ENCODE measurements around the gene CBY3.
A peak's percentile ranks its signal among the peaks of the same experiment; 100 is the strongest.
"Not testable (repeated sequence)": the region's sequence is repeated elsewhere in the genome, so short reads cannot be mapped to it uniquely, and the experiment has no call there.

CBY3 gene

DNA sequence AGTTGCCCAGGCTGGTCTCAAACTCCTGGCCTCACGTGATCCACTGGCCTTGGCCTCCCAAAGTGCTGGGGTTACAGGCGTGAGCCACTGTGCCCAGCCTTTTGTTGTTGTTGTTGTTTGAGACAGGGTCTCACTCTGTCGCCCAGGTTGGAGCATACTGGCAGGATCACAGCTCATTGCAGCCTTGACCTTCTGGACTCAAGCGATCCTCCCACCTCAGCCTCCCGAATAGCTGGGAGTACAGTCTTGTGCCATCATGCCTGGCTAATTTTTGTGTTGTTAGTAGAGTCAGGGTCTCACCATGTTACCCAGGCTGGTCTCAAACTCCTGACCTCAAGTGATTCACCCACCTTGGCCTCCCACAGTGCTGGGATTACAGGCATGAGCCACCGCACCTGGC is 19.2 kb downstream of the CBY3 start:
- not testable (repeated sequence) for DNase-seq

DNA sequence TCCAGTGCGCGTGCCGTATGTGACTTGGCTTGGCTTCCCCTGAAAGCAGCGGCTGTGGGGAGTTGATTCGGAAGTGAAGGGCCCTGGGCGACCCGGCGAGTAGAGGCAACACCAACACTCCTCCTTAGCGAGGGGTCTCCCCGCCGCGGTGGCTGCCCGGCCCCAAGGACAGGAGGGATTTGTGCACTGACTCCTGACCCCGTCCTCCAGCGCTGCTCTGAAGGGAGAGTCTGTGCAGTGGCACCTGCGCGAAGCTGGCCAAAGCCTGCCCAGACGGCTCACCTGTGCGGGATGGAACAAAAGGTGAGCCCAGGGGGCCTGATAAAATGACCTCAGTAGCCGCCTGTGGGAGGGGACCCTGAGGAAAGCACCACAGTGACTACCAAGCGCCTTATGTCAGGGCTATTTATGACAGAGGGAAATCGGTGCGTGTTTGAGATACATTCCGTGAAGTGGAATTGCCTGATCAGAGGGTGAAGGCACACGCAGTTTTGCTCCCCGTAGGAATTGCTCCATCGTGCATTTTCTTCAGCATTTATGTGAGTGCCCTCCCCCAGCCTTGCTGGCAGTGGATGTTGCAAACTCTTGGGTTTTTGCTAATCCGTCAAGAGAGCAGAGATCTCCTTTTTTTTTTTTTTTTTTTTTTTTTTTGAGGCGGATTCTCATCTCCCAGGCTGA is 22.5 kb downstream of the CBY3 start:
- peak; percentile 64 for DNase-seq

DNA sequence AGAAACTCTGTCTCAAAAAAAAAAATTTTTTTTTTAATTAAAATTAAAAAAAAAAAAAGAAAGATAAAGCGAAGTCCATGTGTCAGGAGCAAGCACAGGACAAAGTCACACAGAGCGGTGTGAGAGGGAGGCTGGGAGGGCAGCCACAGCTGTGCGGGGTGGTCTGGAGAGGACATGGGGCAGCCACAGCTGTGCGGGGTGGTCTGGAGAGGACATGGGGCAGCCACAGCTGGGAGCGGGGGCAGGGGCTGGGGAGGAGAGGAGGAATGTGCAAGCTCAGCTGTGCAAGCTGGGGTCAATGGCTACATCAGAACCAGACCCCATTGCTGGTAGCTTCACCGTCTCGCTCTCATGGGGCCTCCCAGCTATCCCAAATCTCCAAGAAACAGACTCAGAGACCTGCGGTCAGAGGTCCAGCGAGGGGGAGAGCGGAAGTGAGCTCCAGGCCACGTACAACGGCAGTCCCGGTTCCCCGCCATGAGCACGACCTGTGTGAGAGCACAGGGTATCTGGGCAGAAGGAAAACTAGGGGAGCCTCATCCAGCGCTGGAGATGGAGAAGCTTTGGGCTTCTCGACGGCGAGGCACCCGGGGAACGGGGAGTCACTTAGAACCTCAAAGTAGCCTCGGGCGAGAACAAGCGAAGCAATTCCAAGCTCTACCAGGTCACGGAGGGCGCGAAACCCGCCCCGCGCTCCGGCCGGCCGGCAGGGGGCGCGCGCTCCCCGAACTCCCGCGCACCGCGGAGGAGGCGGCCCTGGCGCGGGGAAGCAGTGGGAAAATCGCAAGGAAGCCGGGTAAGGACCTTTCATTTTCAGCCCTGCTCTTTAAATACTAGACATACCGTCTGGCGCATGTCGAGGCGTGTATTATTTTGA is 23.3 kb downstream of the CBY3 start:
- not testable (repeated sequence) for DNase-seq

DNA sequence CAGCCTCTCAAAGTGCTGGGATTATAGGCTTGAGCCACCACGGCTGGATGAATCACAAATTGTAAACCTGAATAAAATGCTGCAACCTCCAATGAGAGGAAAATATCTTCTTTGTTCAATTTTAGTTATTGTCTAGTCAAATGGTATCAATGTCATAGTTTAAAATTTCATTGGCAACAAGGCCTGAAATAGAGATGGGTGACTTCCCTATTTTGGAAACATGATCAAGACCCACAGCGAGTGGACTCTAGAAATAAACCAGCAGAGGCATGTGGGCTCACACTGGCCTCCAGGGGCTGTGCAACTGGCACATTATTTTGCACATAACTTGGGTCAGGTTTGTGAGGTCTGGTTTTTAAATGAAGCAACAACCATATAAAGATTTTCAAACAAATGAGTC is 27.7 kb downstream of the CBY3 start:
- DNase-seq = not testable (repeated sequence)

DNA sequence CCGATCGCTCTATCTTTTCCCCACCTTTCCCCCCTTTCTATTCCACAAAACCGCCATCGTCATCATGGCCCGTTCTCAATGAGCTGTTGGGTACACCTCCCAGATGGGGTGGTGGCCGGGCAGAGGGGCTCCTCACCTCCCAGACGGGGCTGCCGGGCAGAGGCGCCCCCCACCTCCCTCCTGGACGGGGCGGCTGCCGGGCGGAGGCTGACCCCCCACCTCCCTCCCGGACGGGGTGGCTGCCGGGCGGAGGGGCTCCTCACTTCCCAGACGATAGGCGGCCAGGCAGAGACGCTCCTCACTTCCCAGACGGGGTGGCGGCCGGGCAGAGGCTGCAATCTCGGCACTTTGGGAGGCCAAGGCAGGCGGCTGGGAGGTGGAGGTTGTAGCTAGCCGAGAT is 30.6 kb downstream of the CBY3 start:
- DNase-seq = not testable (repeated sequence)

DNA sequence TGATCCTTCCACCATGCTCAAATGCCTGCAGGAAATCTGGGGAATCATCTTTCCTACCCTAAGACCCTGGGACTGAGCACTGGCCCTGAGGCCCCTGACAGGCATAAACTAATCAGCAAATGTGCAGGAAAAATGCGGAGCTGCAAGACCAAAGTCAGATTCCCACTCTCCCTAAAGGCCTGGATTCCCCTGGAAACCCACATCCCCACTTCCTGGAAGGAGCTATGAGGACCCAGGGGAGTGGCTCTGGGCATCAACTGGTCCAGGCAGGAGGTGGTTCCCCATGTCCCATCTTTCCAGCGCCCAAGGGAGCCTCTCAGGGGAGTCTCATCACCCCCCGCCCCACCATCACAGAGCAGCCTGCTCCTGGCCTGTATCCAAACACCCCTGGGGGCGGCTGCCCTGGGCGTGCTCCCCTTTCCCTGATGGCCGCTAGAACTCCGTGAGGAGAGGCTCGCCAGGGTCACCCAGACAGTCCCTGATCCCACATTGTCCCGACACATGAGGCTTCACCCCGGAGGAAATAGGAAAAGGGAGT is 31.6 kb downstream of the CBY3 start:
- DNase-seq = not testable (repeated sequence)

DNA sequence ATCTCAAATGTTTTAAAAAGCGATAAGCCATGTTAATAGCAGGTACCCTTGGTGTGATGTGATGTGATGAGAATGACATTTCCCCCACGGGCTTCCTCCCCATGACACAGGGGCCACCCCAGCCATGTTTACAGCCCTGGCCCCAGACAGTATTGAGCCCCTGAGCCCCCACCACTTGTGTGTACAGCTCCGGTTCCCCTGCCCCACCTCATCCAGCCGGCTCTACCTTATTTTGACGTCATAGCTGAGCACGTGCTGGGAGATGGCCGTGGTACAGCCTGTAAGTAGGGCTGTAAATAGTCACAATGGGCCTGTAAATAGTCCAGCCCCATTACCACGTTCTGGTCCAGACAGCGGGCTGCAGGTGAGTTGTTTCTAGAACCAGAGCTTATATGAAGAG is 32.4 kb downstream of the CBY3 start:
- no peak for DNase-seq

DNA sequence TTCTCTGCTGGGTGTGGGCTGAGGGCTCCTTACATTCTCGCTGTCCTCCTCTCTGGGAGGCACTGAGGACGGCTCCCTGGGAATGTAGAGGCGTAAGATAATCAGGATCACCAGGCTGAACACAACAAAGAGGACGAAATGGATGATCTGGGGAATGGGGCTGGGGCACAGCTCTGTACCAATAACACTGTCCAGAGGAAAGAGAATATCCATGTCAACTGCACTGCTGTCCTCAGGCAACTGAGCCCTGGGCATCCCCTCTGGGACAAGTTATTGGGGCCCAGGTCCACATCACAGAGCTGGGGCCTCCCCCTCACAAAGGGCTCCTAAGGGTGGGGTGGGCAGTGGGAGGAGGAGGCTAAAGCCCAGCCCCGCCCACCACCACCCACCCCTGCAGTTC is 36.1 kb downstream of the CBY3 start:
- not testable (repeated sequence) for DNase-seq

DNA sequence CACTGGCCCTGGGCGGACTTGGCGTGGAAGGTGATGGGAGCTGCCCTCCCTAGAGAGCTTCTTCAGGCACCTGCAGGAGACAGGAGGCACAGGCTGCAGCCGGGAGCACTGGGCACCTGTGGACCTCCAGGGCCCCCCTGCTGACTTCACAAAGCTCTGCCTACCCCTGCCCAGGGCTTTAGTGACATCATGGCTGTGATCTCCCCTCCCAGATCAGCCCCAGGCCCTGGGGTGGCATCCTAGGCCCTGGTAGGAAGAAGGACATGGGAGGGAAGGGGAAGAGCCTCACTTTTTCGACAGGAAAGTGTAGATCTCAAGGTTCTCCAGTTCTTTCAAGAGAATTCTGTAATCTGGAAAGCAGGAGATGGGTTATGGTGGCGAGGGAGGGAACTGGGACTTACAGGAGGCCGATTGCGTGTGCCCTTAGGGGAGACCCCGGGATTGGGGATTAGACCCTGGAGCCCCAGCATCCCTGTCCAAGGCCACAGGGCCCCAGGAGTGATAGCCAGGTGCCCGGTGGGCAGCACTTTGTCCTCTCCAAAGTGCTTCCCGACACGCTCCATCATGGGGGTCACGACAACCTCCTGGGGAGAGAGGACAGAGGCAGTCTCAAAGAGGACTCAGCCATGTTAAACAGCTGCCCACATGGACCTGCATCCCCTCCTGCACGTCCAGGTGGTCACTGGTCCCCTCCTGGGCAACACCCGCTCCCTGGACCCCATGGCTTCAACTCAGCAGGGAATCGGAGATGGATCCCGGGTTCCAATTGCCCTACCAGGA is 37.5 kb downstream of the CBY3 start:
- not testable (repeated sequence) for DNase-seq

DNA sequence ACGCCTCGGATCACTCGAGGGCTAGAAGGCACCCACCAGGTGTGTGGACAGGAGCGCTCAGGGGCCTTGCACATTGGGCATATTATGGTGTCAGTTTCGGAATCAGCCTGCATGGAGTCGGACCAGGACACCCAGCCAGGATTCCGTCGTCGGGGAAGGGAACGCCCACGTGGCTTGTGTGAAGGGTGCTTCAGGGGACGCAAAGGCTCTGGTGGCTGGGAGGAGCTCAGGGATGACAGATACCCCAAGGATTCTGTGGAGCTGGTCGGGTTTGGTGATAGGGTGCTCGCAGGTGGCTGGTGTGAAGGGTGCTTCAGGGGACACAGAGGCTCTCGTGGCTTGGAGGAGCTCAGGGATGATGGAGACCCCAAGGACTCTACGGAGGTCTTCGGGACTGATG is 38.2 kb downstream of the CBY3 start:
- not testable (repeated sequence) for DNase-seq

DNA sequence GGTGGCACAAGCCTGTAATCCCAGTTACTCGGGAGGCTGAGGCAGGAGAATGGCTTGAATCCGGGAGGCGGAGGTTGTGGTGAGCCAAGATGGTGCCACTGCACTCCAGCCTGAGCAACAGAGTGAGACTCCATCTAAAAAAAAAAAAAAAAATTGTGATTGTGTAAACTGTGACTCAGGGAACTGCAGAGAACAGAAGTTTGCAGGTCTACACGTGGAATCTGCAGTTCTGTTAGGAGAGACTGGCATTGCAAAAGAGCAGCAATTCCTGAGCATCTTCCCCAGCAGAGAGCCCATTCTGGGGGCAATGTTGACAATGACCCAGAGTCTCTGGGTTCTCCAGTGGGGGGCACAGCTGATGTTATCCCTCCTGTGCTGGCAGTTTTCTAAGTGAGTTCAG is 39.1 kb downstream of the CBY3 start:
- DNase-seq = not testable (repeated sequence)

DNA sequence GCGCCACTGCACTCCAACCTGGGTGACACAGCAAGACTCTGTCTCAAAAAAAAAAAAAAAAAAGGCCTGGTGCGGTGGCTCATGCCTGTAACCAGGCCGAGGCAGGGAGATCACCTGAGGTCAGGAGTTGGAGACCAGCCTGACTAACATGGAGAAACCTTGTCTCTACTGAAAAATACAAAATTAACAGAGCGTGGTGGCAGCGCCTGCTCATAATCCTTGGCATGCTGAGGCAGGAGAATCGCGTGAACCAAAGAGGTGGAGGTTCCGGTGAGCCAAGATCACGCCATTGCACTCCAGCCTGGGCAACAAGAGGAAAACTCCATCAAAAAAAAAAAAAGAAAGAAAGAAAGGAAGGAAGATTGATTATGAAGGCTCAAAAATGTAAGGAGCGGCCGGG is 41.5 kb downstream of the CBY3 start:
- not testable (repeated sequence) for DNase-seq

DNA sequence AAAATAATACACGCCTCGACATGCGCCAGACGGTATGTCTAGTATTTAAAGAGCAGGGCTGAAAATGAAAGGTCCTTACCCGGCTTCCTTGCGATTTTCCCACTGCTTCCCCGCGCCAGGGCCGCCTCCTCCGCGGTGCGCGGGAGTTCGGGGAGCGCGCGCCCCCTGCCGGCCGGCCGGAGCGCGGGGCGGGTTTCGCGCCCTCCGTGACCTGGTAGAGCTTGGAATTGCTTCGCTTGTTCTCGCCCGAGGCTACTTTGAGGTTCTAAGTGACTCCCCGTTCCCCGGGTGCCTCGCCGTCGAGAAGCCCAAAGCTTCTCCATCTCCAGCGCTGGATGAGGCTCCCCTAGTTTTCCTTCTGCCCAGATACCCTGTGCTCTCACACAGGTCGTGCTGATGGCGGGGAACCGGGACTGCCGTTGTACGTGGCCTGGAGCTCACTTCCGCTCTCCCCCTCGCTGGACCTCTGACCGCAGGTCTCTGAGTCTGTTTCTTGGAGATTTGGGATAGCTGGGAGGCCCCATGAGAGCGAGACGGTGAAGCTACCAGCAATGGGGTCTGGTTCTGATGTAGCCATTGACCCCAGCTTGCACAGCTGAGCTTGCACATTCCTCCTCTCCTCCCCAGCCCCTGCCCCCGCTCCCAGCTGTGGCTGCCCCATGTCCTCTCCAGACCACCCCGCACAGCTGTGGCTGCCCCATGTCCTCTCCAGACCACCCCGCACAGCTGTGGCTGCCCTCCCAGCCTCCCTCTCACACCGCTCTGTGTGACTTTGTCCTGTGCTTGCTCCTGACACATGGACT is 46.3 kb downstream of the CBY3 start:
- not testable (repeated sequence) for DNase-seq

DNA sequence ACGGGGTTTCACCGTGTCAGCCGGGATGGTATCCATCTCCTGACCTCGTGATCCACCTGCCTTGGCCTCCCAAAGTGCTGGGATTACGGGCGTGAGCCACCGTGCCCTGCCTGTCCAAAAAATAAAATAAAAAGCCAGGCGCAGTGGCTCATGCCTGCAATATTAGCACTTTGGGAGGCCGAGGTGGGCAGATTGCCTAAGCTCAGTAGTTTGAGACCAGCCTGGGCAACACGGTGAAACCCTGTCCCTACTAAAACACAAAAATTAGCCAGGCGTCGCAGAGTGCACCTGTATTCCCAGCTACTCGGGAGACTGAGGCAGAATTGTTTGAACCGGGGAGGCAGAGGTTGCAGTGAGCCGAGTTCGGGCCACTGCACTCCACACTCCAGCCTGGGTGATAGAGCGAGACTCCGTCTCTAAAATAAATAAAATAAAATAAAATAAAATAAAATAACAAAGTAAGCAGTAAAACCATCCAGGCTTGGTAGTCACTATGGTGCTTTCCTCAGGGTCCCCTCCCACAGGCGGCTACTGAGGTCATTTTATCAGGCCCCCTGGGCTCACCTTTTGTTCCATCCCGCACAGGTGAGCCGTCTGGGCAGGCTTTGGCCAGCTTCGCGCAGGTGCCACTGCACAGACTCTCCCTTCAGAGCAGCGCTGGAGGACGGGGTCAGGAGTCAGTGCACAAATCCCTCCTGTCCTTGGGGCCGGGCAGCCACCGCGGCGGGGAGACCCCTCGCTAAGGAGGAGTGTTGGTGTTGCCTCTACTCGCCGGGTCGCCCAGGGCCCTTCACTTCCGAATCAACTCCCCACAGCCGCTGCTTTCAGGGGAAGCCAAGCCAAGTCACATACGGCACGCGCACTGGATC is 47.1 kb downstream of the CBY3 start:
- DNase-seq = peak; percentile 1

Data from eye (tissue), 1 donor.